BJ (cell line): ENCODE data around the gene PREPL. TPM values are rescaled to one million over a fixed set of nuclear protein-coding genes. Genes with fewer than 3 reads are reported as not detected.
"Not testable (repeated sequence)": the region's sequence is repeated elsewhere in the genome, so short reads cannot be mapped to it uniquely, and the experiment has no call there.

Source experiments
- CTCF ChIA-PET: fragments of 350-600 bp; formaldehyde crosslinking; extraction: SDS; loops from one replicate; lab custom pipeline; 2021; ENCODE audit warnings: antibody characterized with exemption, inconsistent platforms; lab: Yijun Ruan, JAX
- POLR2A ChIA-PET: fragments of 300-600 bp; sonication (Branson Sonifier 250); formaldehyde crosslinking; extraction: SDS; loops from one replicate; lab custom pipeline; 2021; ENCODE audit warnings: antibody characterized with exemption; lab: Charles Lee
- DNase-seq: peaks from one replicate; pipeline ENCODE4 v3.0.0-alpha.2; 2011; ENCODE audit warnings: low read depth
- H3K27me3 ChIP-seq: 2 replicates; pipeline ENCODE4 v1.6.0; 2011; ENCODE audit warnings: low read length; ENCODE audit not compliant: control insufficient read depth, insufficient read depth
- H3K36me3 ChIP-seq: 2 replicates; pipeline ENCODE4 v1.5.1; 2011; ENCODE audit warnings: low read length; ENCODE audit not compliant: control insufficient read depth, insufficient read depth
- H3K4me3 ChIP-seq: 2 replicates; pipeline ENCODE4 v1.5.1; 2011; ENCODE audit warnings: low read depth, mild to moderate bottlenecking, control low read depth, low read length
- CTCF ChIP-seq: IDR thresholded peaks from 2 replicates; pipeline ENCODE4 v1.5.1; 2011; ENCODE audit warnings: low read depth, mild to moderate bottlenecking, control low read depth, inconsistent platforms, low read length, moderate library complexity; ENCODE audit not compliant: insufficient read depth
- polyA plus RNA-seq: library from polyadenylated mRNA; depleted of rRNA; stranded (reverse); fragments of >200 nt; gene quantifications from 2 replicates; pipeline ENCODE4 v1.2.3, GENCODE V29; 2011

Gene PREPL
- polyA plus RNA-seq, 1 experiment = 18.4 TPM

GRCh38 chr2:44389895-44390294, 28.6 kb upstream of the PREPL start:
- CTCF ChIA-PET = interaction anchor here (0.6 to 9.7 kb wide), 5 partner anchors 13 to 573 kb away, joined by 3 to 94 read pairs (median 3); no protein-coding TSS in a partner anchor

GRCh38 chr2:44388877-44389276, 27.6 kb upstream of the PREPL start:
- CTCF ChIA-PET = interaction anchor here (0.6 to 9.7 kb wide), 4 partner anchors 12 to 568 kb away, joined by 3 to 94 read pairs (median 10); no protein-coding TSS in a partner anchor
- TF ChIP-seq CTCF = no peak
- POLR2A ChIA-PET = no interaction called here

More at GRCh38 chr2:44389895-44390294, 28.6 kb upstream of the PREPL start:
- TF ChIP-seq CTCF = no peak
- Histone ChIP-seq H3K27me3 (no peaks in the 10 kb centered on the region), H3K4me3 (no peak overlapping the region), H3K36me3 (no peaks in the 10 kb centered on the region)
- POLR2A ChIA-PET = no interaction called here
- no peak for DNase-seq

GRCh38 chr2:44385226-44385625, 23.9 kb upstream of the PREPL start:
- POLR2A ChIA-PET, DNase-seq, H3K36me3 ChIP-seq, H3K27me3 ChIP-seq, H3K4me3 ChIP-seq: not testable (repeated sequence)
- CTCF ChIA-PET = interaction anchor here (0.6 kb wide), 1 partner anchor 253 kb away, joined by 3 read pairs; no protein-coding TSS in a partner anchor

More at GRCh38 chr2:44388877-44389276, 27.6 kb upstream of the PREPL start:
- Histone ChIP-seq H3K27me3 (no peaks in the 10 kb centered on the region), H3K4me3 (no peak overlapping the region), H3K36me3 (no peaks in the 10 kb centered on the region)
- no peak for DNase-seq

GRCh38 chr2:44377486-44377885, 16.2 kb upstream of the PREPL start:
- DNase-seq = no peak
- ChIA-PET CTCF (interaction anchor here (0.7 to 3.3 kb wide), 3 partner anchors 12 to 1200 kb away, joined by 3 to 13 read pairs (median 3); no protein-coding TSS in a partner anchor), POLR2A (no interaction called here)
- Histone ChIP-seq H3K36me3 (no peaks in the 10 kb centered on the region), H3K4me3 (no peak overlapping the region), H3K27me3 (no peaks in the 10 kb centered on the region)
- no peak for TF ChIP-seq CTCF

GRCh38 chr2:44372246-44372645, 11.0 kb upstream of the PREPL start:
- Histone ChIP-seq H3K36me3 (no peaks in the 10 kb centered on the region), H3K4me3 (no peak overlapping the region), H3K27me3 (no peaks in the 10 kb centered on the region)
- no peak for DNase-seq
- CTCF ChIA-PET = no interaction called here
- POLR2A ChIA-PET = no interaction called here
- TF ChIP-seq CTCF = no peak

GRCh38 chr2:44371445-44371844, 10.2 kb upstream of the PREPL start:
- Histone ChIP-seq H3K27me3 (no peaks in the 10 kb centered on the region), H3K4me3 (no peak overlapping the region), H3K36me3 (no peaks in the 10 kb centered on the region)
- no peak for DNase-seq
- TF ChIP-seq CTCF = no peak
- CTCF ChIA-PET = no interaction called here
- POLR2A ChIA-PET = no interaction called here
